Measurements from ENCODE around the gene RAB26.

The RAB26 gene

GRCh38 chr16:2163211-2163881, 14.9 kb downstream of the RAB26 start:
- no peak for FAIRE-seq

GRCh38 chr16:2165861-2166260, 17.4 kb downstream of the RAB26 start:
- no peak for FAIRE-seq

GRCh38 chr16:2166263-2167067, 18.0 kb downstream of the RAB26 start:
- no peak for FAIRE-seq

- no peak for FAIRE-seq
These were observed 18.7 kb downstream of the RAB26 start for GRCh38 chr16:2167068-2167638.

GRCh38 chr16:2170080-2170479, 21.7 kb downstream of the RAB26 start:
- FAIRE-seq: no peak

GRCh38 chr16:2170587-2171435, 22.4 kb downstream of the RAB26 start:
- no peak for FAIRE-seq

GRCh38 chr16:2171601-2172178, 23.3 kb downstream of the RAB26 start:
- no peak for FAIRE-seq

- FAIRE-seq: no peak
These were observed 24.4 kb downstream of the RAB26 start for GRCh38 chr16:2172688-2173335.

- FAIRE-seq: no peak
These were observed 24.9 kb downstream of the RAB26 start for GRCh38 chr16:2173366-2173765.

- FAIRE-seq: no peak
These were observed 25.5 kb downstream of the RAB26 start for GRCh38 chr16:2173916-2174315.

- no peak for FAIRE-seq
These were observed 26.1 kb downstream of the RAB26 start for GRCh38 chr16:2174396-2175131.

GRCh38 chr16:2175454-2175853, 27.0 kb downstream of the RAB26 start:
- FAIRE-seq: no peak

GRCh38 chr16:2176047-2176446, 27.6 kb downstream of the RAB26 start:
- FAIRE-seq: no peak

- no peak for FAIRE-seq
These were observed 28.7 kb downstream of the RAB26 start for GRCh38 chr16:2177101-2177500.

- no peak for FAIRE-seq
These were observed 29.1 kb downstream of the RAB26 start for GRCh38 chr16:2177561-2177960.

GRCh38 chr16:2178321-2179106, 30.1 kb downstream of the RAB26 start:
- no peak for FAIRE-seq

GRCh38 chr16:2179107-2179501, 30.7 kb downstream of the RAB26 start:
- FAIRE-seq: no peak

GRCh38 chr16:2179576-2179975, 31.2 kb downstream of the RAB26 start:
- no peak for FAIRE-seq

GRCh38 chr16:2180461-2180860, 32.0 kb downstream of the RAB26 start:
- FAIRE-seq: no peak

Data from A204.1 (cell line).